Activated effector memory CD4-positive, alpha-beta T cell treated with Interleukin-2 at 50 U/mL for 16 hours (primary cell): ENCODE data around the gene ARHGEF7.
"Not testable (repeated sequence)": the region's sequence is repeated elsewhere in the genome, so short reads cannot be mapped to it uniquely, and the experiment has no call there.

Experiments used
- DNase-seq: peaks from one replicate; pipeline ENCODE4 v3.0.0-alpha.2; 2020

The ARHGEF7 gene

DNA sequence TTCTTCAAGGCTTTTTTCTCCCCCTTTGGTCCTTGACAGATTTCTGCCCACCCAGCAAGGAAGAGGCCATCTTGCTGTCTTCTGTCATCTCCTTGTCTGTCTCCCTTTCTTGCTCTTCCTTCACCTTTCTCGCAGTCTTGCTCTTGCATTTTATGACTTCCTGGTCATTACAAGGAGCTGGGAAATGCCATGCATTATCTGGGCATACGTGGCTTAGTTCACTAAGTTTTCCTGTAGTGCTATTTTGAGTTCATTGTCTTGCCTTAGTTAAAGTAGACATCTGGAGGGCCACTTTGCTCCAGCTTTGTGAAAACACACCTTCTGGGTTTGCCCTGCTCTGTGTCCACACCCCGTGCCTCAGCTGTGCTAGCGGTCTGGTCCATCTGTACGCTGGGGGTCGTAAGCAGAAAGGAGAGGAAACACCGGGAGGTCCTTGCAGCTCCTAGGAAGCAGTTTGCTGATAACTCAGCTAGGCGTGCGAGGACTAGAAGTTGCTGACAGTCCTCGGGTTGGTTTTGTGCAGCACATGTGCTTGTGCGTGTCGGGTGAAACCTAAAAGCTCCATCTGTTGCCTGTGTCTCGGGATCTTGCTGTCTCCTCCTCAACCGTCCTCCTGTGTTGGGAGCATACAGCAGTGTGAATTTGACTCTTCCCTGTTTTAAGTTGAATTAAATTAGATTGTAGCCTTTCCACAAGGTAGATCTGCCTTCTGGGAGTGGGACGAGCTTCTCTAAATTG lies 59.4 kb downstream of the ARHGEF7 start:
- DNase-seq, result no peak

- DNase-seq, result no peak
Observed at GRCh38 chr13:111175372-111175771, 60.3 kb downstream of the ARHGEF7 start.

GRCh38 chr13:111175935-111176334 lies 60.8 kb downstream of the ARHGEF7 start:
- DNase-seq, result no peak

- no peak for DNase-seq
Observed at GRCh38 chr13:111176421-111176820, 61.3 kb downstream of the ARHGEF7 start.

GRCh38 chr13:111177081-111177711 lies 62.1 kb downstream of the ARHGEF7 start:
- DNase-seq, result peak; percentile 50

GRCh38 chr13:111177921-111178320 lies 62.8 kb downstream of the ARHGEF7 start:
- DNase-seq, result no peak

DNA sequence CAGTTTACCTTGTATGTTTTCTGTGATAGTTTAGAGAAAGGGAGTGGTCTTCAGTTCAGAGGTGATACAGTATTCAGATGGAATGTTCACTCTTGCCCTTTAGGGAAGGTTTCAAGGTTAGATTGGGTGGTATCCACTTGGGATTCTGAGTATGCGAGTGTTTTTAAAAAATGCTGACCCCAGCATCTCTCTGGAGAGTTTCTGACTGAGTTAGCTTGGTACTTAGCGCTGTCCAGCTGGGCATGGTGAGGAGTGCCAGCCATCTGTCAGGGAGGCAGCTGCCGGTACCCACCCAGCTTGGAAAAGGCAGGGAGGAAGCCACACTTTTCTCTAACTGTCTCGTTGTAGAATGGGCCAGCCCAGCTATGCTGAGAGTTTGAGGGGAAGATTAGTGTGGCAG lies 63.3 kb downstream of the ARHGEF7 start:
- no peak for DNase-seq

GRCh38 chr13:111179908-111180760 lies 65.0 kb downstream of the ARHGEF7 start:
- DNase-seq, result no peak

DNA sequence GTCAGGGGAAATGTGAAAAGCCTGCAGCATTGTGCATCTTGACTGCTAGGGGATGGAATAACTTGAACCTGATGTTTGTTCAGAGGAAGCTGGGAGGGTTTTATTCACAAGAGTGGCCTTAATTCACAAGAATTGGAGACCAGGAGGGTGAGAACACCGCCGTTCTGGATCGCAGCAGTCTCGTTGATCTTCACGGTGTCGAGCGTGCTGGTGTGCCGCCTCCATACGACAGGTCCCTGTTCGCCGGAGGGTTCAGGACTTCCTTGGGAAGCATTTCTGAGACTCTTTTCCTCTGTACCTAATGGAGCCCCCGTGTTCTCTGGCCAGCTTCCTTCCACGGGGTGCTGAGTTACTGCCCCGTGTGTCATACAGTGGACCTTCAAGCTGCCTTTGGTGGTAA lies 66.9 kb downstream of the ARHGEF7 start:
- DNase-seq, result no peak

DNA sequence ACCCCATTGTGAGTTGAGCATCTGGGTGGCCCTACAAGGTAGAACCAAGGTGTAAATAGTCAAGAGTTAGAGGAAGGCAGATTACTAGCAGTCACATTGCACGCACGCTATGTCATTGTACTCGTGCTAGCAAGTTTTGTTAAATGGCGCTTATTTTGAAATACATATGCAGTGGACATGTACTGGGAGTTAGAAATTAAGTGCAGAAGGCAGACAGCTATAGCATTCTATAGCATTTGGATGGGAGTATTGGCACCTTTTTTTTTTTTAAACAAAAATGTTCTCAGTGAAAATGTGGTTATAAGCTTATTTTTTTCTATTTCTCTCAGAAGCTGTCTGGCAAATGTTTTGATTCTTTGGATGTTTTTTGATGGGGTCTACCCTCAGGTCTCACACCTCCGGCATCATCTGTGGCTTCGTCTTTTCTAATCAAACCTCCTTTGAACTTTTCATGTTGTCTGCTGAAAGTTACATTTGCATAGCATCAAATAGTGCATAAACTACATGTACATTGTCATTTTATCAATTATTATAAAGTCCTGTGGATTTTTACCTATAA lies 68.1 kb downstream of the ARHGEF7 start:
- DNase-seq, result no peak

DNA sequence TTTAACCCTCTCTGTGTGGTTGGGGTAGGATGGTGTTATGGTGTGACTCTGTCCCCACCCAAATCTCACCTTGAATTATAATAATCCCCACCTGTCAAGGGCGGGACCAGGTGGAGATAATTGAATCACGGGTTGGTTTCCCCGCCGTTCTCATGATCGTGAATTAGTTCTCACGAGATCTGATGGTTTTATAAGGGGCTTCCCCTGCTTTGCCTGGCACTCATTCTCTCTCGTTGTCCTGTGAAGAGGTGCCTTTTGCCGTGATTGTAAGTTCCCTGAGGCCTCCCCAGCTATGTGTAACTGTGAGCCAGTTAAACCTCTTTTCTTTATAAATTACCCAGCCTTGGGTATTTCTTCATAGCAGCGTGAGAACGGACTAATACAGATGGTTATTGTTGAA lies 68.8 kb downstream of the ARHGEF7 start:
- DNase-seq, result no peak

DNA sequence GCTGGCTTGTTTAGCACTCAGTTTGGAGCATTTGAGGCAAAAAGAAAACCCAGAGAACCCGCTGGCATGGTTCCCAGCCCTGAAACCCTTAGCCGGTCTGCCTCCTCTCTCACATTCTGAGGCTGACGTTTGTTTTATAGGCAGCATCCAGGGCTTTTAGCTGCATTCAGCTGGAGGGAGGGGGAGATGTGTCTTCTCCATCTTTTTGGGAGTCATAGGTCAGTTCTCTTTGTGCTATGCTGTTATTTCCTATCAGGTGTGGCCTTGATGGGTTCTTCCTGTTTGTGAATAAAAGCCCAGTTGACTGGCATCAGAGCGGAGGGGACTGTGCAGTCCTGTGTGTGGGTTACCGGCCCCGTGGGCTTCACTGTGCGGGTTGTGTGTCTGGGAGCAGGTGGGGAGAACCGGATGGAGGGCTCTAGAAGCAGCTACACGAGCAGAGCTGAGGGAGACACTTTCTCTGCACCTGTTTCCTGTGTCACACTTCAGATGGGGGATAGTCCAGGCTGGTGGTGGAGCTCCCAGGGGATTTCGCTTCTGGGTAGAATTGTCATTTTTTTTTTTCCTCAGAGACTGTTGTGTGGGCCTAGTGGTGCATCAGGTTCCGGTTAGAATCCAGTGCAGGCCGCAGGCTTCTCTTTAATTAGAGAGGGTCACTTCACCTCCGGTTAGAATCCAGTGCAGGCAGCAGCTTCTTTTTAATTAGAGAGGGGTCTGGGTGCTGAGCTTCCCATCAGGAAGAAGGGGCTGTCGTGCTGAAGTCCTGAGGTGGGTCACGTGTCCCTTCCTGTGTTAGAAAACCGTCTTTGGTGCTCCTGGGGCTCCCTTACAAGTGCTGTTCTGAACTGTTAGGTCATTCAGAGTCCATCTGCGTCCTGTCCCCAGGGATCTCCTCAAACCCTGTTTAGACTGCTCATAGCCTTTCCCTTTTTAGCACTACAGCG lies 69.6 kb downstream of the ARHGEF7 start:
- peak; percentile 16 for DNase-seq

GRCh38 chr13:111186305-111186935 lies 71.3 kb downstream of the ARHGEF7 start:
- DNase-seq, result no peak

DNA sequence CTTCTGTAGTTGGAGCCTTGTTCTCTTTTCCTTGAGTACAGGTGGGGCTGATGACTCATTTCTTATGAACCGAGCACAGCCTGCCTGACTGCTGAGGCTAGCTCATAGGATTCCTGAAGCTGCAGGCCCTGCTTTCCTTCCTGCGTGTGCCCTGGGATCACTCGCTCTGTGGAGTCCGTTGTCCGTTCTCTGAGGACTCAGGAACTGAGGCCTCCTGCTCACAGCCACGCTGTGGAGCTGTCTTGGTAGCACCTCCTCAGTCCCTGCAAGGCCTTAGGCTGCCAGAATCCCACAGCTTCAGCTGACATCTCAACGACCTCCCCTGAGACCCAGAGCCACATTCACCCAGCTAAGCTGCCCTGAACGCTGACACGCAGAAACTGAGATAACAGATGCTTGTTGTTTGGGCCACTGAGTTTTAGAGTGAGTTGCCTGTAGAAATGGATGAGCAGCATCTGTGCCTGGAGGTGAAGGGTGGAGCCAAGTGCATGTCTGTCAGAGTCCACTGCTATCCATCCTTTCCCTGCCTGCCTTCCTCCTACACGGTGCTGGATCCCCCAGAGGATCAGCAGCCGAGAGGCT lies 72.9 kb downstream of the ARHGEF7 start:
- DNase-seq, result no peak

- peak; percentile 46 for DNase-seq
Observed at GRCh38 chr13:111189064-111189505, 74.0 kb downstream of the ARHGEF7 start.

- DNase-seq, result not testable (repeated sequence)
Observed at GRCh38 chr13:111189516-111189915, 74.4 kb downstream of the ARHGEF7 start.

GRCh38 chr13:111193223-111193622 lies 78.1 kb downstream of the ARHGEF7 start:
- not testable (repeated sequence) for DNase-seq

DNA sequence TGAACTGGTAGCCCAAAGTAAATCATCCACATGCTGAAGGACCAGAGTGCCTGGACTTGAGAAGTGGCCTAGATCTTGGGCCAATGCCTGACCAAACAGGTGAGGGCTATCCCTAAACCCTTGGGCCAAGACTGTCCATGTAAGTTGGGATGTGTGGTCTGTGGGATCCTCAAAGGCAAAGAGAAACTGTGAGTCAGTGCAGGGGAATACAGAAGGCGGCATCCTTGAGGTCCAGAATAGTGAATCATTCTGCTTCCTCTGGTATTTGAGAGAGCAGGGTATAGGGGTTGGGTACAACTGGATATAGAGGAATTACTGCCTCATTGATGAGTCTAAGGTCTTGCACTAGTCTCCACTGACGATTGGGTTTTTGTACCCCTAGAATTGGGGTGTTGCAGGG lies 79.5 kb downstream of the ARHGEF7 start:
- not testable (repeated sequence) for DNase-seq

GRCh38 chr13:111198732-111199378 lies 83.7 kb downstream of the ARHGEF7 start:
- DNase-seq, result not testable (repeated sequence)

- no peak for DNase-seq
Observed at GRCh38 chr13:111201304-111201940, 86.3 kb downstream of the ARHGEF7 start.
